Ovary (tissue), 3 donors: Measurements from ENCODE around the gene ELK3.

Experiments
- POLR2A ChIP-seq: fragments of 450-650 bp; IDR thresholded peaks from one replicate; pipeline ENCODE4 v1.6.1; 2017; ENCODE audit warnings: antibody characterized with exemption, mild to moderate bottlenecking, moderate library complexity
- TF ChIP-seq, protein P1 (sequence below), 3 donors: fragments of 450-650 bp in 2 of 3; fragments of 200-600 bp in 1 of 3; IDR thresholded peaks; one replicate each; pipeline versions ENCODE4 v1.5.1 to v1.8.0; 2016 to 2022; ENCODE audit warnings: antibody characterized with exemption in 3 of 3, mild to moderate bottlenecking in 1 of 3
- donor health status: DM: no; HTN: no; CAD: no.

DNA sequence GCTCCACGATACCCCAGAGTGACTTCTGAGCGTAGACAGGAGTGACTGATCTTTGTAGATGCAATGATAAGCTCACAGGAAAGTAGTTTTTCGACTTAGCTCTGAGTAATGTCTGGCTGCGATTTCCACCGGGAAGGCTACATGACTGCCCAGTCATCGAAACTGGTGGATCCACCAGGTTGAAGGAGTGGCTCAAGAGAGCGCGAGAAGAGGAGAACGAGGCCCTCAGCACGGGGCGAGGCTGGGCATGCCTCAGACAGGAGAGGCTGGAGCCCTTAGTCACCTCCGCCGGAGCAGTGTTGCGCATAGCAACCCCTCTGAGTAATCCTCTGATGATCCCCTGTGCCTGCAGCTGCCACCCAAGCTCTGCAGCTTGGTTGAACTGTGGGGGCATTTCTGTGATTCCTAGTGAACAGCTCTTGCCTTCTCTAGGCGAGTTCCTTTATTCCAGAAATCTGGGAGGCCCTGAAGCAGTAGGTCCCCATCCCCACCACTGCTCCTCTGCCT is 25.6 kb downstream of the ELK3 start:
- TF ChIP-seq, protein P1, sequence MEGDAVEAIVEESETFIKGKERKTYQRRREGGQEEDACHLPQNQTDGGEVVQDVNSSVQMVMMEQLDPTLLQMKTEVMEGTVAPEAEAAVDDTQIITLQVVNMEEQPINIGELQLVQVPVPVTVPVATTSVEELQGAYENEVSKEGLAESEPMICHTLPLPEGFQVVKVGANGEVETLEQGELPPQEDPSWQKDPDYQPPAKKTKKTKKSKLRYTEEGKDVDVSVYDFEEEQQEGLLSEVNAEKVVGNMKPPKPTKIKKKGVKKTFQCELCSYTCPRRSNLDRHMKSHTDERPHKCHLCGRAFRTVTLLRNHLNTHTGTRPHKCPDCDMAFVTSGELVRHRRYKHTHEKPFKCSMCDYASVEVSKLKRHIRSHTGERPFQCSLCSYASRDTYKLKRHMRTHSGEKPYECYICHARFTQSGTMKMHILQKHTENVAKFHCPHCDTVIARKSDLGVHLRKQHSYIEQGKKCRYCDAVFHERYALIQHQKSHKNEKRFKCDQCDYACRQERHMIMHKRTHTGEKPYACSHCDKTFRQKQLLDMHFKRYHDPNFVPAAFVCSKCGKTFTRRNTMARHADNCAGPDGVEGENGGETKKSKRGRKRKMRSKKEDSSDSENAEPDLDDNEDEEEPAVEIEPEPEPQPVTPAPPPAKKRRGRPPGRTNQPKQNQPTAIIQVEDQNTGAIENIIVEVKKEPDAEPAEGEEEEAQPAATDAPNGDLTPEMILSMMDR (IDR thresholded peaks at IDR 0.05), result no peak
- no peak for TF ChIP-seq POLR2A
